ENCODE results near the gene CRYGN.

CRYGN gene

GRCh38 chr7:151411551-151411950 is 28.4 kb downstream of the CRYGN start:
- no peak overlapping the region for H3K4me3 Mint-ChIP-seq
- peaks cover 70% of the 10 kb centered on the region for H3K27me3 Mint-ChIP-seq
- no peak overlapping the region for H3K27ac Mint-ChIP-seq
- H3K4me1 Mint-ChIP-seq = peaks cover 31% of the 10 kb centered on the region
- no peaks in the 10 kb centered on the region for H3K9me3 Mint-ChIP-seq
- ATAC-seq = peak; percentile 48
- no peaks in the 10 kb centered on the region for H3K36me3 Mint-ChIP-seq

DNA sequence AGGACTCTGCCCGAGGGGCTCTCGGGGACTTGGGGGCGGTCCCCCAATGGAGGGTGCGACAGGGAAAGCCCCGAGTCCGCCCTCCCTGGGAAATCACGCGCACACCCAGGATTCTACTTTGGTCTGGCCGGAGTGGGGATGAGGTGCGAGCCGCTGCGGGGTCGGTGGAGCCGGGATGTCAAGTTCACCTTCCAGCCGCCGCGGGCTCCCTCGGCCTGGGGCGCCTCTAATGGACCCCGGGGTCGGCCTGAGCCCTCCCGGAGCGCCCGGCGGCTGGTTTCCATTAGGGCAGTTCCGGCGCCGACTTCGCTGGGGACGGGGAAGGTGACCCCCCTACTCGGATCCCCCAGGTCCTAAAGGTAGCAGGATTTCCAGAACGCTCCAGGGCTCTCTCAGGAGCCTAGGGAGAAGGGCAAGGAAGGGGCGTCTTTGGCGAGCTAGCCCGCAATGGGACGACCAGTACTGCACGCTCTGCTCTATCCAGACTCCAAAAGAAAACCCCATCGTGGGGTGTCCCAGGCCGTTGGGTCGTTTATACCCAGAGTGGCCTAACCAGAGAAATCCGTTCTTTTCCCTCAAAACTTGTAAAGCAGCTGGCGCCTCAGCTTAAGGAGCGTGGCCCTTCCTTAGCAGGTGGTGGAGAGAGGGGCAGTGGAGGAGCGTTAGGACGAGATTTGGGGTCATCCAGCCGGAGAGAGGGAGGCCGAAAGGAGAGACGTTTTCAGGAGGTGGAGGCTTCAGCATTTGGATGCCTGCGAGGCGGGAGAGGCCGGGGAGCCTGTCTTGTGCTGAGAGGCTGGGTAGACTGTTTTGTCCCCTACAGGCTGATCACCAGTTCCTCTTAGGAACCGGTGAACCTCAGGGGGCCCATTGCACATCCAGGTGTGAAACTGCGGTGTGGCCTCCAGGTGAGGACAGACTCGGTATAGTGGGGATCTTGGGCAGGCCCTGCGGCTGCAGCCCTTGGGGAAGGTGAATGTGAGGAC is 29.2 kb downstream of the CRYGN start:
- Mint-ChIP-seq H3K9me3 (no peaks in the 10 kb centered on the region), H3K36me3 (no peaks in the 10 kb centered on the region), H3K27ac (no peak overlapping the region), H3K4me3 (peak overlapping the region; percentile 43), H3K4me1 (peaks cover 31% of the 10 kb centered on the region), H3K27me3 (peaks cover 78% of the 10 kb centered on the region)
- no peak for ATAC-seq

DNA sequence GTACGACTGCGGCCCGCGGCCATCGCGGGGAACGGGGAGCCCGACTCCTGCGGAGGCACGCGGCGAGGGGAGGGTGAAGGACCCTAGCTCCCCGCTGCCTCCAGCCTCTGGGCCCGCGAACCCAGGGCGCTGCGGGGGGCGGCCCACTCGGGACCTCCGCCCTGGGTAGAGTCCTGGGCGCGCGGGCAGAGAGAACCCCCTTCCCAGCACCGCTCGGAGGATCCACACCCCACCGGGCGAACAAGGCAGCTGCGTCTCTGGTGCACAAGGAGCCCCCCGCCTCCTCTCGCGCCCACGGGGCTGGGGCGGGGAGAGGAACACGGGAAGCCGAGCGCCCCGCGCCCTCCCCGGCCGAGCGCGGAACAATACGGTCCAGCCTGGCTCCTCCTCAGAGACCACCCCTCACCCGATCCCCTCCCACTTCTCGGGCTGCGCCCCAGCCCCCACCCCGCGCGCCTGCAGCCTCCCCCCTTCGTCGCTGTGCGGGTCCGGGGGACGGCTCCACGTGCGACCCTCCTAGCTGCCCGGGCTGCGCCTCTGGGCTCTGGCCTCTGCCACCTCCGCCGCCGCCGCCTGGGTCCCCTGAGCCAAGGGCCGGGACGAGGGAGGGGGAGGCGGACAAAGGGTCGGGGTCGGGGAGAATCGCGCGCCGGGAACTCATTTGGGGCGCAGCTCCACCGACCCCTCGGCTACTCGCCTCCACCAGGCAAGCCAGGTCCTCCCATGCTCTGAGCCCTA is 30.1 kb downstream of the CRYGN start, which contains the start of gene WDR86:
Gene WDR86, minus strand, starts transcription at position 372 of the 738 bp plus-strand sequence. CDS start 449 bp downstream, outside the sequence.
- peak; percentile 12 for ATAC-seq

DNA sequence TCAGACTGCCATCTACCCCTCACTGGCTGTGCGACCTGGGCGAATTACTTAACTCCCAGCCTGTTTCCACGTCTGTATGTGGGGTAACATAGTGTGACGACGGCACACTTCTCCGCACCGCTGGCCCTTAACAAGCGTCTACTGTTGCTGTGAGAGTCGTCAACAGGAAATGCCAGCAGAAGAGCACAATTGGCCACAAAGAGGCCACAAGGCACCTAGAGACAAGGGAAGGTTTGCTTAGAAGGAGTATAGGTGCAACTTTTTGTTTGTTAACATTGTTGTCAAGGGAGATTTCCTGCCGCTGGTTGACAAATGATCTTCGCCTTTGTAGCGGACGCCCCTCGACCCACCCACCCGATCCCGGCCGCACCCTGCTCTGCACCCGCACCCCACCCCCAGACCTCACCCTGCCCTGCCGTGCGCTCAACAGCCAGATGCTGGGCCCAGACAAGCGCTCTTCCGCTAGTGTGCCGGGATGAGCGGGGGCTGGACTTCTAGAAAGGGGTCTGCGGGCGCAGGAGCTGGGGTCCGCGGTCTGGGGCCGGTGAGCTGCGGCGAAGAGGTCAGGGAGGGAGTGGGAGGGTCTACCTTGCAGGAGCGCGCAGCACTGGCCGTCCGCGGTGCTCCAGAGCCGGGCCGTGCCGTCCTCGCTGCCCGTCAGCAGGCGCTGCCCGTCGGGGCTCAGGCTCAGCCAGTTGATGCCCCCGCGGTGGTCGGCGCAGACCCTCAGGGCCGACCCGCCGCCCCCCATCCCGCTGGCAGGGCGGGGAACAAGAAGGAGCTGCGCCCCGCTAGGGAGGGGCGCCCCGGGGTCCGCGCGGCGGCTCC is 30.9 kb downstream of the CRYGN start:
- peak overlapping the region; percentile 74 for H3K4me3 Mint-ChIP-seq
- no peaks in the 10 kb centered on the region for H3K36me3 Mint-ChIP-seq
- peaks cover 35% of the 10 kb centered on the region for H3K4me1 Mint-ChIP-seq
- no peaks in the 10 kb centered on the region for H3K9me3 Mint-ChIP-seq
- H3K27me3 Mint-ChIP-seq = peaks cover 80% of the 10 kb centered on the region
- H3K27ac Mint-ChIP-seq = no peak overlapping the region
- peak; percentile 60 for ATAC-seq

More for the DNA sequence above, 30.1 kb downstream of the CRYGN start, which contains the start of gene WDR86:
- Mint-ChIP-seq H3K27ac (no peak within 1 kb of the TSS), H3K4me1 (peaks cover 31% of the 10 kb centered on the region), H3K36me3 (no peaks in the 10 kb centered on the region), H3K4me3 (peak within 1 kb of the TSS; percentile 74), H3K9me3 (no peaks in the 10 kb centered on the region), H3K27me3 (peaks cover 86% of the 10 kb centered on the region)

DNA sequence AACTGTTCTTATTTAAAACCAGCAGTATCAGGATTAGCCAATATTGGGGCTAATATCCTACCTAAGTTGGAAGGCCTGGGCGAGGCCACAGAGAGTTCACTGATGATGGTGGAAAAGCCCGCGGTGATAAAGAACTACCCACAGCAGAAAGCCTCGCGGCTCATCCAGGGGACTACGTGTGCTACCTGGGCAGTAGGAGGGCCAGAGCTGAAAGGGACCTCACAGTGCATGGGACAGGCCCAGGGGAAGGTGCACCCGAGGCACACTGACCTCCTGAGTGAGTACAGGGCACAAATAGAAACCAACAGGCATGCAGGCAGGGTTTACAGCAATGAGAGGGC is 31.5 kb downstream of the CRYGN start:
- Mint-ChIP-seq H3K27me3 (peaks cover 74% of the 10 kb centered on the region), H3K27ac (no peak overlapping the region), H3K36me3 (no peaks in the 10 kb centered on the region), H3K4me1 (peaks cover 36% of the 10 kb centered on the region), H3K9me3 (no peaks in the 10 kb centered on the region), H3K4me3 (peak overlapping the region; percentile 74)
- no peak for ATAC-seq

GRCh38 chr7:151406886-151407583 is 32.9 kb downstream of the CRYGN start:
- H3K4me3 Mint-ChIP-seq = no peak overlapping the region
- peaks cover 60% of the 10 kb centered on the region for H3K27me3 Mint-ChIP-seq
- H3K4me1 Mint-ChIP-seq = peaks cover 30% of the 10 kb centered on the region
- H3K36me3 Mint-ChIP-seq = no peaks in the 10 kb centered on the region
- no peak for ATAC-seq
- H3K9me3 Mint-ChIP-seq = no peaks in the 10 kb centered on the region
- no peak overlapping the region for H3K27ac Mint-ChIP-seq

DNA sequence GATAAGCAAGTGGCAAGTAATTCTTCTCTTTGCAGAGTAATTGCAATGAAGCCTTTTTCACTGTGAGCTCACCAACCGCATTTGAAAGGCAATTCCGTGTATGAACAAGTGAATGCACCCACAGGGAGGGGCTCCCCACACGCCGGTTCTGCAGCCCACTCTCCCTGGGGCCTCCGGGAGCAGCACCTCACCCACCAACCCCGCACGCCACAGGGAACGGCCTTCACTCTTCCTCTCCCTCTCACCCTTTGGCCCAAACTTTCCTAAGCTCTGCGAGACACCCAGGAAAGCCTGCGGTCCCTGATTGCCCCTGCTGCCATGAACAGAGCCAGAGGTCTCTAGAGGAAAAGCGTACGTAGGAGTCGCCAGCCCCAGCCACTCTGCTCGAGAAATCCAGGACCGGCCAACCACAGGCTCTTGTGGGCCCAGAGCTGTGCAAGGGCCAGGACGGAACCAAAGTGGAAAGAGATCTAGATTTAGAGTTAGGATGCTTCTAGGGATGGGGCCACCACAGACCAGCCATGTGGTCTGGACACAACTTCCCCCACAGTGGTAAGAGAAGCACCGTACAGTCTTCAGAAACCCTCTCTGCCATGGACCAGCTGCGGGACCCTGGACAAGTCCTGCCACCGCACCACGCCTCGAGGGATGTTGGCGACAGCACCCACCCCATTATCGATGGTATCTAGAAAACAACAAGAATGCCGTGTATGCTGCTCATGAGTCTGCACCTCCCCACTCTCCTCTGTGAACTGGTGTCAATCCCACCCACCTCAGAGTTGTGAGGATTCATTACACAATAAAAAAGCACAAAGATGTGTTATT is 33.7 kb downstream of the CRYGN start:
- Mint-ChIP-seq H3K9me3 (no peaks in the 10 kb centered on the region), H3K4me1 (peaks cover 26% of the 10 kb centered on the region), H3K27ac (no peak overlapping the region), H3K36me3 (no peaks in the 10 kb centered on the region), H3K27me3 (peaks cover 52% of the 10 kb centered on the region), H3K4me3 (no peak overlapping the region)
- no peak for ATAC-seq

DNA sequence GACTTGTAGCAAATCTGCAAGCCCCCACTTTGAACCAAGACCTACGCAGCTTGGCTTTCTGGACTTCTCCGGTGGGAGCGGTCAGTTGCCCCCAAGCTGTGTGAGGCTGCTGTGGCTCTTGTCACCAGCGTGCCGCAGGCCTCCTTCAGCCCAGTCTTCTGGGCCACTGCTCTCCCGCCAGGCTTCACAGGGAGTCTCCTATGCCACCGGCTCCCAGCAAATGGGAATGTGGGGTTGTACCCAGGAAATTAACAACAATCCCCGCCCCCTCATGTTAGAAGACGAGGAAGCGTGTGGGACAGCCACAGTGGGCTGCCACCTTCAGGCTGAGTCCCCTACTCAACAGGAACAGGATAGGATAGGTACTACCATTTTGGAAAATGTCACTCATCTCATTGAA is 34.4 kb downstream of the CRYGN start:
- no peaks in the 10 kb centered on the region for H3K9me3 Mint-ChIP-seq
- no peak overlapping the region for H3K4me3 Mint-ChIP-seq
- no peak overlapping the region for H3K27ac Mint-ChIP-seq
- no peak for ATAC-seq
- H3K4me1 Mint-ChIP-seq = peaks cover 26% of the 10 kb centered on the region
- no peaks in the 10 kb centered on the region for H3K36me3 Mint-ChIP-seq
- peaks cover 45% of the 10 kb centered on the region for H3K27me3 Mint-ChIP-seq

- no peak for ATAC-seq
- H3K27ac Mint-ChIP-seq = no peak overlapping the region
- no peaks in the 10 kb centered on the region for H3K9me3 Mint-ChIP-seq
- no peaks in the 10 kb centered on the region for H3K36me3 Mint-ChIP-seq
- peaks cover 25% of the 10 kb centered on the region for H3K4me1 Mint-ChIP-seq
- no peak overlapping the region for H3K4me3 Mint-ChIP-seq
- peaks cover 42% of the 10 kb centered on the region for H3K27me3 Mint-ChIP-seq
Observed at GRCh38 chr7:151405056-151405455, 34.9 kb downstream of the CRYGN start.

- peaks cover 25% of the 10 kb centered on the region for H3K4me1 Mint-ChIP-seq
- no peaks in the 10 kb centered on the region for H3K36me3 Mint-ChIP-seq
- H3K27ac Mint-ChIP-seq = no peak overlapping the region
- H3K9me3 Mint-ChIP-seq = no peaks in the 10 kb centered on the region
- peak; percentile 1 for ATAC-seq
- peaks cover 42% of the 10 kb centered on the region for H3K27me3 Mint-ChIP-seq
- no peak overlapping the region for H3K4me3 Mint-ChIP-seq
Observed at GRCh38 chr7:151404216-151405011, 35.5 kb downstream of the CRYGN start.

DNA sequence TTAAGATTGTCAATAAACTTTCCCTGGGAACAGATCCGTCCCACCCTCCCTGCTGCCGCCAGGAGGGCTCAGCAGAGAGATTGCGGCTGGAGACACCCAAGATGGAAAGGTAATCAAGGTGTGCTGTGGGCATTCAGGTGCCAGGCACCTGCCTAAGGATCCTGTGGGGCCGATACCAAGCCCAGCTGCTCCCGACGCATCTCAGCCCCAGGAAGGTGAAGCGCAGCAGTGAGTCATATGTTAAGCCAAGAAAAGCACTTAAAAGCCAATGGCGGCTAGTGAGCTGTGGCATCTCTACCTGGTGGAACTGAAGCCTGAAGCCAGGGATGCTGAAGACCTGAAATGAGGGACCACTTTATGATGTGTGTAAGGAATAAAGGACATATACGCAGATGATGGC is 36.2 kb downstream of the CRYGN start:
- H3K4me3 Mint-ChIP-seq = no peak overlapping the region
- peaks cover 22% of the 10 kb centered on the region for H3K4me1 Mint-ChIP-seq
- no peak for ATAC-seq
- no peaks in the 10 kb centered on the region for H3K9me3 Mint-ChIP-seq
- peaks cover 37% of the 10 kb centered on the region for H3K27me3 Mint-ChIP-seq
- H3K27ac Mint-ChIP-seq = no peak overlapping the region
- H3K36me3 Mint-ChIP-seq = no peaks in the 10 kb centered on the region

GRCh38 chr7:151402029-151402835 is 37.7 kb downstream of the CRYGN start:
- no peaks in the 10 kb centered on the region for H3K36me3 Mint-ChIP-seq
- H3K4me1 Mint-ChIP-seq = peaks cover 16% of the 10 kb centered on the region
- no peak overlapping the region for H3K4me3 Mint-ChIP-seq
- peaks cover 7% of the 10 kb centered on the region for H3K9me3 Mint-ChIP-seq
- peaks cover 25% of the 10 kb centered on the region for H3K27me3 Mint-ChIP-seq
- no peak overlapping the region for H3K27ac Mint-ChIP-seq
- ATAC-seq = no peak

Measured in stimulated activated memory B cell treated with anti-CD40 and anti-IgM and Interleukin-4, amounts not matched to agents 10 μg/mL and 1 μg/mL and 100 μg/mL, for 72 hours (primary cell).